IgD-negative memory B cell (primary cell): ENCODE measurements around the gene PDE3B. TPM values are rescaled to one million over a fixed set of nuclear protein-coding genes. Genes with fewer than 3 reads are reported as not detected.
A peak's percentile ranks its signal among the peaks of the same experiment; 100 is the strongest.
"Not testable (repeated sequence)": the region's sequence is repeated elsewhere in the genome, so short reads cannot be mapped to it uniquely, and the experiment has no call there.

Experiments
- H3K27ac Mint-ChIP-seq, 3 donors: one replicate each; pipeline ENCODE4 v1.8.0; 2020 to 2022; ENCODE audit warnings: mild to moderate bottlenecking in 3 of 3, mixed read lengths in 3 of 3, moderate library complexity in 1 of 3
- H3K27me3 Mint-ChIP-seq: one replicate; pipeline ENCODE4 v1.8.0; 2021; ENCODE audit warnings: mixed read lengths
- H3K36me3 Mint-ChIP-seq: one replicate; pipeline ENCODE4 v1.8.0; 2020; ENCODE audit warnings: mild to moderate bottlenecking, mixed read lengths
- H3K4me1 Mint-ChIP-seq, 3 donors: one replicate each; pipeline ENCODE4 v1.8.0; 2020 to 2022; ENCODE audit warnings: mixed read lengths in 3 of 3, mild to moderate bottlenecking in 1 of 3
- H3K4me3 Mint-ChIP-seq, 4 donors: one replicate each; pipeline ENCODE4 v1.8.0; 2020 to 2022; ENCODE audit warnings: mild to moderate bottlenecking in 4 of 4, mixed read lengths in 4 of 4, moderate library complexity in 3 of 4
- H3K9me3 Mint-ChIP-seq, 3 donors: one replicate each; pipeline ENCODE4 v1.8.0; 2020 to 2021; ENCODE audit warnings: mixed read lengths in 3 of 3, mild to moderate bottlenecking in 1 of 3
- polyA plus RNA-seq: library from polyadenylated mRNA; unstranded; fragments of 300-500 nt; fragmentation: Illumina TruSeq; gene quantifications from one replicate; pipeline ENCODE4 v1.2.3, GENCODE V29; 2021

The PDE3B gene
- polyA plus RNA-seq, 1 donor from 2014 or later, result 5.5 TPM

GRCh38 chr11:14626650-14627049 lies 17.0 kb upstream of the PDE3B start:
- Mint-ChIP-seq H3K27ac (peak overlapping the region in 2 of 3 donors; percentile 46 to 50), H3K9me3 (no peaks in the 10 kb centered on the region), H3K27me3 (no peaks in the 10 kb centered on the region), H3K36me3 (no peaks in the 10 kb centered on the region), H3K4me3 (peak overlapping the region in 1 of 4 donors; percentile 70), H3K4me1 (peaks cover 15 to 21% (median 19%) of the 10 kb centered on the region in 3 donors)

DNA sequence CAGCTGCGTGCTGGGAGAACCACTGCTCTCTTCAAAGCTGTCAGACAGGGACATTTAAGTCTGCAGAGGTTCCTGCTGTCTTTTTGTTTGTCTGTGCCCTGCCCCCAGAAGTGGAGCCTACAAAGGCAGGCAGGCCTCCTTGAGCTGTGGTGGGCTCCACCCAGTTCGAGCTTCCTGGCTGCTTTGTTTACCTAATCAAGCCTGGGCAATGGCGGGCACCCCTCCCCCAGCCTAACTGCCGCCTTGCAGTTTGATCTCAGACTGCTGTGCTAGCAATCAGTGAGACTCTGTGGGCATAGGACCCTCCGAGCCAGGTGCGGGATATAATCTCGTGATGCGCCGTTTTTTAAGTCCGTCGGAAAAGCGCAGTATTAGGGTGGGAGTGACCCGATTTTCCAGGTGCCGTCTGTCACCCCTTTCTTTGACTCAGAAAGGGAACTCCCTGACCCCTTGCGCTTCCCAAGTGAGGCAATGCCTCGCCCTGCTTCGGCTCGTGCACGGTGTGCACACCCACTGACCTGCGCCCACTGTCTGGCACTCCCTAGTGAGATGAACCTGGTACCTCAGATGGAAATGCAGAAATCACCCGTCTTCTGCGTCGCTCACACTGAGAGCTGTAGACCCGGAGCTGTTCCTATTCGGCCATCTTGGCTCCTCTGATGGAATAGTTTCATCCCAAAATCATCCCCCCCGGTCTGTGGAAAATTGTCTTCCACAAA lies 9.9 kb upstream of the PDE3B start:
- Mint-ChIP-seq H3K4me1 (peaks cover 20 to 28% (median 24%) of the 10 kb centered on the region in 3 donors), H3K4me3 (peak overlapping the region in 2 of 4 donors; percentile 17 to 39)
- not testable (repeated sequence) for H3K27me3 Mint-ChIP-seq, H3K27ac Mint-ChIP-seq, H3K9me3 Mint-ChIP-seq, H3K36me3 Mint-ChIP-seq

DNA sequence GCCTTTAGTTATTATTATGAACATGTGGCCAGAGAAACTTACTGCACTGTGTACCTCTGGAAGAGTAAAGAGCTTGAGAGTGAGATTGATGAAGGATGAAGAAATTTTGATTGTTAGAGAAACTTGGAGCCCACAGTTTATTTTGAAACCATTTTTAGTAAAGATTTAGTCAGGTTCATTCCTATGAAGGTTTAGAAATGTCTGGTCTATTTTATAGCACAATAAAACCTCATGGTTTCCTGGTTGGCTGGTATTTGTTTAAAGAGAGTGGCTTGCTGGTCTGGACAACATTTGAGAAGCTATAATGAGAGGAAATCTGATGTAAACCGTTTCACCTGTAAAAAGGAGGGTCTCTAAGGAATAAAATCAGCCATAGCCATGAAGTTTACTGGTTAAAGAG lies 8.8 kb upstream of the PDE3B start:
- Mint-ChIP-seq H3K4me3 (no peak overlapping the region), H3K36me3 (no peaks in the 10 kb centered on the region), H3K9me3 (peaks cover 0 to 2% (median 0%) of the 10 kb centered on the region in 3 donors), H3K27ac (peak overlapping the region in 1 of 3 donors; percentile 1), H3K4me1 (peaks cover 20 to 28% (median 24%) of the 10 kb centered on the region in 3 donors), H3K27me3 (peaks cover 2% of the 10 kb centered on the region)

GRCh38 chr11:14635546-14635945 lies 8.1 kb upstream of the PDE3B start:
- Mint-ChIP-seq H3K4me1 (peaks cover 20 to 30% (median 24%) of the 10 kb centered on the region in 3 donors), H3K36me3 (no peaks in the 10 kb centered on the region), H3K9me3 (peaks cover 0 to 2% (median 0%) of the 10 kb centered on the region in 3 donors), H3K4me3 (peak overlapping the region in 1 of 4 donors; percentile 7), H3K27me3 (peaks cover 2% of the 10 kb centered on the region), H3K27ac (peak overlapping the region in 1 of 3 donors; percentile 46)

DNA sequence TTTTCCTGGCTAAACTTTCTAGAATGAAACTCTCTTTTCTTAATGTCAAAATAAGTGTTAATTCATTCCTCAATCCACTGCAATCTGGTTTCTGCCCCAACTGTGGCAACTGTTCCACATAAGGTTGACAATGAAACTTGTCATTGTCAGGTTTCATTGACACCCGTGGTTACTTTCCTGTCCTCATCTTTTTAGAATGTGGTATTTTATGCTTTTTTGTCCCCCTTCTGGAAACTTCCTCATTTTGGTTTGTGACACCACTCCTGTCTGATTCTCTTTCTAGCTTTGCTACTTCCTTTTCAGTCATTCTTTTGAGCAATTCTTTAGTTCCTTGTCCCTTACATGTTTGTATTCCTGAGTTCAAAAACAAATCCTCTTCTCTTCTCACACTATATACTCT lies 7.5 kb upstream of the PDE3B start:
- peaks cover 20 to 30% (median 24%) of the 10 kb centered on the region in 3 donors for H3K4me1 Mint-ChIP-seq
- H3K4me3 Mint-ChIP-seq, result peak overlapping the region in 3 of 4 donors; percentile 1 to 17 (median 5)
- H3K36me3 Mint-ChIP-seq, result no peaks in the 10 kb centered on the region
- H3K27me3 Mint-ChIP-seq, result peaks cover 2% of the 10 kb centered on the region
- H3K27ac Mint-ChIP-seq, result peak overlapping the region; percentile 1 to 46 (median 5)
- H3K9me3 Mint-ChIP-seq, result peaks cover 0 to 2% (median 0%) of the 10 kb centered on the region in 3 donors

GRCh38 chr11:14637868-14638409 lies 5.7 kb upstream of the PDE3B start:
- Mint-ChIP-seq H3K27ac (no peak overlapping the region), H3K4me1 (peaks cover 20 to 35% (median 24%) of the 10 kb centered on the region in 3 donors), H3K4me3 (no peak overlapping the region)

DNA sequence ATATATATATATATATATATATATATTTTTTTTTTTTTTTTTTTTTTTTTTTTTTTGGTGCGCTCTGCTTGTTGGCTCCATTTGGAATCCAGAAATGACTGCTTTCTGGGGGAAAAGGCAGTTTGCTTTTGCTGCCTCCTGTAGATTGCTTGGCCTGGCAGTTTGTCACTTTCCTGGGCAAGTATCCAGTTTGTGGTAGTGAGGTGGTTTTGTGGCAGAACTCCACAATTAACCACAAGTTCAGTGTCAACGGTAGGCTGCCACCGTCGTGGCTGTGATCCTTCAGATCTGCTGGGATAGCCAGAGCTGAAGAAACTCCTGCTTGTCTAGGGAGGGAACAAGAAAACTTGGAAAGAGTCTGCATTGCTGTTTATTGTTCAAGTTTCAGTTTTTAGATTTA lies 5.0 kb upstream of the PDE3B start:
- Mint-ChIP-seq H3K4me3 (no peak overlapping the region), H3K27me3 (peaks cover 9% of the 10 kb centered on the region), H3K27ac (no peak overlapping the region), H3K36me3 (no peaks in the 10 kb centered on the region), H3K9me3 (peaks cover 0 to 2% (median 0%) of the 10 kb centered on the region in 3 donors), H3K4me1 (peaks cover 20 to 35% (median 24%) of the 10 kb centered on the region in 3 donors)

More at GRCh38 chr11:14637868-14638409, 5.7 kb upstream of the PDE3B start:
- H3K36me3 Mint-ChIP-seq, result no peaks in the 10 kb centered on the region
- peaks cover 8% of the 10 kb centered on the region for H3K27me3 Mint-ChIP-seq
- H3K9me3 Mint-ChIP-seq, result peaks cover 0 to 2% (median 0%) of the 10 kb centered on the region in 3 donors

GRCh38 chr11:14641801-14642200 lies 1.8 kb upstream of the PDE3B start:
- Mint-ChIP-seq H3K27ac (no peak overlapping the region), H3K4me1 (peaks cover 14 to 22% (median 16%) of the 10 kb centered on the region in 3 donors), H3K27me3 (peaks cover 14% of the 10 kb centered on the region), H3K4me3 (peak overlapping the region in 2 of 4 donors; percentile 3 to 88), H3K36me3 (no peaks in the 10 kb centered on the region), H3K9me3 (no peaks in the 10 kb centered on the region)

- peak overlapping the region in 2 of 3 donors; percentile 18 to 84 for H3K27ac Mint-ChIP-seq
- H3K4me1 Mint-ChIP-seq, result peaks cover 10 to 18% (median 11%) of the 10 kb centered on the region in 3 donors
- H3K27me3 Mint-ChIP-seq, result peaks cover 17% of the 10 kb centered on the region
- H3K36me3 Mint-ChIP-seq, result no peaks in the 10 kb centered on the region
- H3K9me3 Mint-ChIP-seq, result no peaks in the 10 kb centered on the region
- H3K4me3 Mint-ChIP-seq, result peak overlapping the region; percentile 75 to 88 (median 82)
Measured at GRCh38 chr11:14642453-14642852, 1.2 kb upstream of the PDE3B start.

DNA sequence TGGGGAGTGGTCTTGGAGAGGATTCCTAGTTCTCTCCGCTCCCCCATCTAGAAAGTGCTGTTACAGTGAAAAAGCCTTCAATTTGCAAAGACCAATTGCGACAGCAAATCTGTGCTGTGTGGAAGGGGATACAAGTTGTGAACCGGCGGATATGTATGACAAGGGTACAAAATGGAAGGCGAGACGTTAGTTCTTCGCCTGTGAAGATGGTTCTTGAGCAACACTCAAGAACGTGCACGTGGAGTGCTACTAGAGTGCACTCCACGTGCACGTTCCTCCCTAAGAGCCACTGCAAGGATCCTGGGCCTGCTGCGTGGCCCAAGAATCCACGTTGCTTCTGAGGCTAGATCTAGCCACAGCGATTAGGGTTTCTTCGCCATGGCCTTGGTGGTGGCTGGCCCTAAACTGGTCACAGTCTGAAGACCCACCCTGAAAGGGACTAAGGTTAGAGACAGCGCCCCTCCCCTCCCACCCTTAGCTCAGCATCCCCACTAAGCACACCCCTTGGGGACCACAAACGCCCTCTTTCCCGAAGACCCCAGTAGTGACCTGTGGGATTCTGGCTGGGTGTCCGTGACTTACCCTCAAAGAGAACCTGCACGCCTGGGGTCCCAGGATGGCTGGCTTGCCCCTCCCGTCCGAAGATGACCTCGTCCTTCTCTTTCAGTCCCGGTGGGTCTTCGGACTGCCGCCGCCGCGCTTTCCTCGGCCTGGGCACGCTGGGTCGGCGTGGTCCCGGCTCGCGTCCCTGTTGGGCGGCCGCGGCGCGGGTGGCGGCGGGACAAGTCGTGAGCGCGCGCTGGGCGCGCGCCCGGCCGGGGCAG lies 519 bp upstream of the PDE3B start:
- peak overlapping the region in 2 of 3 donors; percentile 18 to 38 for H3K27ac Mint-ChIP-seq
- H3K36me3 Mint-ChIP-seq, result no peaks in the 10 kb centered on the region
- peak overlapping the region; percentile 75 to 88 (median 86) for H3K4me3 Mint-ChIP-seq
- H3K27me3 Mint-ChIP-seq, result peaks cover 21% of the 10 kb centered on the region
- peaks cover 10 to 18% (median 11%) of the 10 kb centered on the region in 3 donors for H3K4me1 Mint-ChIP-seq
- no peaks in the 10 kb centered on the region for H3K9me3 Mint-ChIP-seq

GRCh38 chr11:14644226-14645014 lies 816 bp downstream of the PDE3B start:
- peaks cover 21% of the 10 kb centered on the region for H3K27me3 Mint-ChIP-seq
- H3K27ac Mint-ChIP-seq, result peak overlapping the region in 1 of 3 donors; percentile 63
- H3K4me1 Mint-ChIP-seq, result peaks cover 10 to 19% (median 11%) of the 10 kb centered on the region in 3 donors
- H3K4me3 Mint-ChIP-seq, result peak overlapping the region; percentile 75 to 96 (median 88)
- H3K9me3 Mint-ChIP-seq, result no peaks in the 10 kb centered on the region
- no peaks in the 10 kb centered on the region for H3K36me3 Mint-ChIP-seq

- Mint-ChIP-seq H3K36me3 (no peaks in the 10 kb centered on the region), H3K4me1 (peaks cover 10 to 17% (median 11%) of the 10 kb centered on the region in 3 donors), H3K4me3 (peak overlapping the region; percentile 75 to 96 (median 88)), H3K27ac (no peak overlapping the region), H3K9me3 (no peaks in the 10 kb centered on the region), H3K27me3 (peaks cover 28% of the 10 kb centered on the region)
Measured at GRCh38 chr11:14645015-14645912, 1.7 kb downstream of the PDE3B start.
